ENCODE measurements around the gene SDS. TPM values are rescaled to one million over a fixed set of nuclear protein-coding genes. Genes with fewer than 3 reads are reported as not detected.

Gene SDS
- total and polyA plus RNA-seq, 2 of the 8 experiments (the other 6 are each of a cell fraction or from before 2014, with no cell fraction given) = 0.21 TPM; not detected in 1

DNA sequence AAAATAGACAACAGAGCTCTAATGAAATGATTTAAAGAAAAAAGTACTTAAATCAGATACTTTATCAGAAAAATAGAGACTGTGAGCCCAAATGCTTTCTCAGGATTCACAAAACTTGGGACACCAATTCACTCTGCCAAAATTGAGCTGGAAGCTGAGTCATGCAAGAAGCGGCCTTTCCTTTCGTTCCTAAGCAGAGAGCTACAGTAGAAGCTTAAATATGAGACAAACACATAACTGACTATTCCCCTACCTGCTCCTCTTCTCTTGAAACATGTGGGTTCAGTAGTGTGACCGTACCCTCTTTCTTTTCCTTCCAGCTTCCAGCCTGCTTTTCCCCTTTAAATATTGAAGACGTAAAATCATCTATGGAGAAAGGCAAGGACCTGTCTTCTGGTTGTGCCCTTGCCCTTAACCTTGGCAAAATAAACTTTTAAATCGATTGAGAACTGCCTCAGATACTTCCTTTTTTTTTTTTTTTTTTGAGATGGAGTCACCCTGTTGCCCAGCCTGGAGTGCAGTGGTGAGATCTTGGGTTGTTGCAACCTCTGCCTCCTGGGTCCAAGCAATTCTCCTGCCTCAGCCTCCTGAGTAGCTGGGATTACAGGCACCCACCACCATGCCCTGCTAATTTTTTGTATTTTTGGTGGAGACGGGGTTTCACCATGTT is 4.4 kb upstream of the SDS start:
- no peak overlapping the region for H3K4me2 ChIP-seq (ENCODE audit: insufficient read depth in 1 of 2, low read depth in 2 of 2, low read length in 2 of 2)
- peaks cover 0 to 5% (median 3%) of the 10 kb centered on the region in 4 experiments; a peak in 3 of 7 replicates for H3K4me1 ChIP-seq (replicated peaks in 1 of 4; ENCODE audit: control insufficient read depth in 3 of 4, insufficient read depth in 4 of 4, low read length in 3 of 4)
- no peak overlapping the region for H2AFZ ChIP-seq (ENCODE audit: low read length)
- H2AK5ac ChIP-seq (ENCODE audit: low read depth, low read length) = no peak overlapping the region
- H3K79me1 ChIP-seq (ENCODE audit: low read depth, low read length) = no peaks in the 10 kb centered on the region
- DNase-seq (ENCODE audit: low read depth in 1 of 2, low spot score in 2 of 2) (no peak), FAIRE-seq (no peak)
- H3K14ac ChIP-seq (ENCODE audit: insufficient read length) = no peak overlapping the region
- H3K18ac ChIP-seq (ENCODE audit: extremely low read depth, low read length) = no peak overlapping the region
- H2BK120ac ChIP-seq (replicated peaks; ENCODE audit: low read depth, low read length) = no peak overlapping the region
- H3K27ac ChIP-seq (ENCODE audit: low read depth, low read length) = no peak overlapping the region
- H3K23ac ChIP-seq (ENCODE audit: insufficient read length) = no peak overlapping the region
- no peak overlapping the region for H3K4me3 ChIP-seq (ENCODE audit: extremely low read depth in 1 of 4, insufficient read depth in 2 of 4, low read depth in 3 of 4, low read length in 4 of 4)
- H3K23me2 ChIP-seq (ENCODE audit: low read depth, low read length) = no peaks in the 10 kb centered on the region; the same call in 1 of the 2 replicates
- ChIA-PET POLR2A (ENCODE audit: partially characterized antibody) (interaction anchor here (1.1 kb wide), 1 partner anchor 10 kb away, joined by 3 read pairs; no protein-coding TSS in a partner anchor), CTCF (ENCODE audit: partially characterized antibody) (interaction anchor here (0.6 kb wide), 2 partner anchors 12 to 32 kb away, joined by 3 read pairs; no protein-coding TSS in a partner anchor)
- no peak overlapping the region for H3K4ac ChIP-seq (replicated peaks; ENCODE audit: insufficient read length, low read depth, low read length)
- no peak overlapping the region for H3K56ac ChIP-seq (replicated peaks; ENCODE audit: insufficient read length, low read depth, low read length)
- no peak overlapping the region for H4K5ac ChIP-seq (ENCODE audit: insufficient read length, low read depth, low read length)
- no peak overlapping the region for H4K91ac ChIP-seq (replicated peaks; ENCODE audit: insufficient read length, low read length)
- WGBS, 2 experiments (ENCODE audit: extremely low coverage in 1 of 2, insufficient coverage in 1 of 2, insufficient read length in 1 of 2, insufficient replicate concordance in 2 of 2, low coverage in 1 of 2, low lambda C conversion rate in 2 of 2, missing lambda C conversion rate in 1 of 2) = 79% methylated on average over 6 of the region's 6 CpGs; no CpG with 5 or more reads in 1 of the 2 experiments
- H4K8ac ChIP-seq (ENCODE audit: extremely low read depth, insufficient read depth, low read length) = no peak overlapping the region
- H3K27me3 ChIP-seq (replicated peaks in 1 of 4; ENCODE audit: control insufficient read depth in 3 of 4, extremely low read depth in 1 of 4, insufficient read depth in 3 of 4, low read length in 3 of 4) = no peaks in the 10 kb centered on the region
- no peak overlapping the region for H2BK15ac ChIP-seq (ENCODE audit: low read length)
- H3K79me2 ChIP-seq (ENCODE audit: control insufficient read depth in 1 of 2, insufficient read depth in 2 of 2, low read length in 2 of 2) = no peaks in the 10 kb centered on the region
- no peaks in the 10 kb centered on the region for H3K36me3 ChIP-seq (ENCODE audit: control insufficient read depth in 2 of 4, insufficient read depth in 4 of 4, low read length in 3 of 4)
- TF ChIP-seq ASH2L (IDR thresholded peaks at IDR 0.05; ENCODE audit: low read length) (no peak), TBP (IDR thresholded peaks at IDR 0.05; ENCODE audit: low read depth, low read length) (no peak), SP1 (IDR thresholded peaks at IDR 0.05; ENCODE audit: low read depth, low read length) (no peak)
- H2BK5ac ChIP-seq (ENCODE audit: low read depth, low read length) = no peak overlapping the region
- H4K20me1 ChIP-seq (replicated peaks in 1 of 2; ENCODE audit: control insufficient read depth in 1 of 2, insufficient read depth in 2 of 2, low read length in 2 of 2) = no peaks in the 10 kb centered on the region
- H3K9ac ChIP-seq (replicated peaks in 1 of 4; ENCODE audit: extremely low read depth in 1 of 4, low read depth in 3 of 4, low read length in 3 of 4) = no peak overlapping the region
- H2BK20ac ChIP-seq (ENCODE audit: low read length) = no peak overlapping the region
- H3K9me3 ChIP-seq (ENCODE audit: insufficient read depth in 2 of 2, low read depth in 1 of 2, low read length in 1 of 2) = no peaks in the 10 kb centered on the region
- no peak overlapping the region for H2BK12ac ChIP-seq (ENCODE audit: low read depth, low read length)
